GM12878 (cell line): ENCODE results near the gene CAPZB. TPM values are rescaled to one million over a fixed set of nuclear protein-coding genes. Genes with fewer than 3 reads are reported as not detected.

Source experiments
- ATAC-seq: fragments of 200-7000 bp; cut with Tn5 transposase; 3 replicates; pipeline ENCODE4 v1.9.1; 2020; ENCODE audit warnings: mild to moderate bottlenecking, moderate library complexity
- BruUV-seq: library from RNA; stranded (reverse); fragments of 400-500 nt; replicated peaks from 2 replicates; lab custom pipeline; 2021; lab: Mats Ljungman, UMichigan
- CTCF ChIA-PET: fragments of 300-600 bp; sonication (Branson Sonifier 250); formaldehyde crosslinking; extraction: SDS; loops from one replicate; lab custom pipeline; 2021; ENCODE audit warnings: inconsistent platforms; lab: Yijun Ruan, JAX
- POLR2A ChIA-PET: fragments of 350-600 bp; formaldehyde crosslinking; extraction: SDS; loops from one replicate; lab custom pipeline; 2021; ENCODE audit warnings: inconsistent platforms; lab: Charles Lee
- RAD21 ChIA-PET: fragments of 300-600 bp; sonication (Branson Sonifier 250); formaldehyde crosslinking; loops from one replicate; lab custom pipeline; 2023; ENCODE audit warnings: antibody characterized with exemption; ENCODE audit not compliant: unreplicated experiment; lab: Charles Lee
- SMC1A ChIA-PET: fragments of 300-600 bp; sonication (Branson Sonifier 250); formaldehyde crosslinking; loops from one replicate; lab custom pipeline; 2023; ENCODE audit not compliant: unreplicated experiment, uncharacterized antibody; lab: Charles Lee
- DNase-seq: peaks from one replicate; pipeline ENCODE4 v3.0.0-alpha.2; 2011; ENCODE audit warnings: low read depth, low spot score
- FAIRE-seq: peaks from 3 replicates; lab custom pipeline; 2011; peaks lifted over from hg19 to GRCh38; lab: Jason Lieb, UNC
- H2AFZ ChIP-seq: 2 replicates; pipeline ENCODE4 v1.6.0; 2011; ENCODE audit warnings: low read depth, low read length, control low read depth; ENCODE audit not compliant: control insufficient read depth
- H3K27ac ChIP-seq: 2 replicates; pipeline ENCODE4 v1.5.1; 2011; ENCODE audit warnings: control low read depth; ENCODE audit not compliant: control insufficient read depth, insufficient read depth
- H3K27me3 ChIP-seq, 2 experiments: replicated peaks in 1 of 2; 2 replicates each; pipeline versions ENCODE4 v1.6.0 to v1.6.1; 2011; ENCODE audit warnings: low read length in 1 of 2; ENCODE audit not compliant: control insufficient read depth in 2 of 2, insufficient read depth in 2 of 2
- H3K36me3 ChIP-seq, 2 experiments: 2 replicates each; pipeline ENCODE4 v1.5.1; 2011; ENCODE audit warnings: low read length in 1 of 2; ENCODE audit not compliant: control insufficient read depth in 2 of 2, insufficient read depth in 2 of 2
- H3K4me1 ChIP-seq: 2 replicates; pipeline ENCODE4 v1.6.1; 2011; ENCODE audit warnings: mild to moderate bottlenecking, low read length, moderate library complexity, mixed read lengths; ENCODE audit not compliant: control insufficient read depth, insufficient read depth
- H3K4me2 ChIP-seq: 2 replicates; pipeline ENCODE4 v1.6.0; 2011; ENCODE audit warnings: control low read depth; ENCODE audit not compliant: control insufficient read depth, insufficient read depth
- H3K4me3 ChIP-seq: fragments of 200-600 bp; sonication (generic); 2 replicates; pipeline ENCODE4 v1.5.1; 2016
- H3K79me2 ChIP-seq: 2 replicates; pipeline ENCODE4 v1.6.0; 2011; ENCODE audit warnings: low read length; ENCODE audit not compliant: control insufficient read depth, insufficient read depth
- H3K9ac ChIP-seq: 2 replicates; pipeline ENCODE4 v1.8.0; 2011; ENCODE audit warnings: low read length, control low read depth, mixed read lengths; ENCODE audit not compliant: control insufficient read depth, insufficient read depth
- H3K9me3 ChIP-seq: replicated peaks from 3 replicates; pipeline ENCODE4 v1.5.1; 2011; ENCODE audit warnings: mild to moderate bottlenecking, low read length; ENCODE audit not compliant: control insufficient read depth, insufficient read depth
- H4K20me1 ChIP-seq: 2 replicates; pipeline ENCODE4 v1.6.0; 2011; ENCODE audit not compliant: control insufficient read depth, insufficient read depth
- FOS ChIP-seq: IDR thresholded peaks from 3 replicates; pipeline ENCODE4 v1.6.1; 2011; ENCODE audit warnings: borderline replicate concordance; ENCODE audit not compliant: insufficient read length; ENCODE audit errors: extremely low read depth
- RUNX3 ChIP-seq: IDR thresholded peaks from 2 replicates; pipeline ENCODE4 v1.6.1; 2012; ENCODE audit warnings: low read length, inconsistent platforms
- TCF7 ChIP-seq: IDR thresholded peaks from 2 replicates; pipeline ENCODE4 v1.6.1; 2014; ENCODE audit warnings: antibody characterized with exemption, borderline replicate concordance
- WGBS: methylation state at CpG from one replicate; pipeline ENCODE4 v1.1.6; 2016; ENCODE audit warnings: low lambda C conversion rate; ENCODE audit not compliant: insufficient replicate concordance, insufficient coverage; ENCODE audit errors: missing lambda C conversion rate; 5-methylcytosine and 5-hydroxymethylcytosine counted together
- in situ Hi-C: fragments of 300-500 bp; cut with MboI; formaldehyde crosslinking; loops from 9 replicates; pipeline ENCODE4 v1.14.3; 2018; ENCODE audit warnings: mixed read lengths
- intact Hi-C: fragments of 100-400 bp; cut with micrococcal nuclease; formaldehyde crosslinking; loops from one replicate; pipeline ENCODE4 v1.14.2; 2022; ENCODE audit not compliant: unreplicated experiment
- polyA plus RNA-seq, 11 experiments: library from polyadenylated mRNA; depleted of rRNA in 4 of 11; unstranded in 6 of 11; stranded (reverse) in 5 of 11; fragments of >200 nt; fragmentation: Nextera tagmentation in 4 of 11; fragmentation: Illumina TruSeq in 1 of 11; extraction: Ambion mirVana in 4 of 11; extraction: Trizol in 1 of 11; gene quantifications; 1 replicate in 1 of 11; 2 replicates in 10 of 11; pipeline versions ENCODE4 v1.2.1 to v1.2.3, GENCODE V29; 2011 to 2016; ENCODE audit warnings: inconsistent platforms in 2 of 11, missing spikeins in 2 of 11, low read depth in 1 of 11
- total RNA-seq, 4 experiments: library from RNA; depleted of rRNA in 3 of 4; stranded (reverse); fragments of >200 nt in 3 of 4; fragmentation: Illumina TruSeq in 1 of 4; extraction: Trizol in 1 of 4; gene quantifications; 2 replicates each; pipeline versions ENCODE4 v1.2.1 to v1.2.3, GENCODE V29; 2013 to 2021
- TF ChIP-seq, protein P1 (sequence below): fragments of 450-650 bp; IDR thresholded peaks from 2 replicates; pipeline ENCODE4 v1.6.1; 2017; ENCODE audit warnings: antibody characterized with exemption, mild to moderate bottlenecking, moderate library complexity
- TF ChIP-seq, protein P2 (sequence below): IDR thresholded peaks from 2 replicates; pipeline ENCODE4 v1.6.1; 2011; ENCODE audit warnings: mild to moderate bottlenecking, low read depth, low read length, moderate library complexity; ENCODE audit not compliant: insufficient replicate concordance
- TF ChIP-seq, protein P3 (sequence below): IDR thresholded peaks from 2 replicates; pipeline ENCODE4 v1.6.1; 2012; ENCODE audit warnings: low read depth, low read length, improper control_type of control experiment
- TF ChIP-seq, protein P4 (sequence below): fragments of 450-650 bp; IDR thresholded peaks from 2 replicates; pipeline ENCODE4 v1.6.1; 2016; ENCODE audit warnings: mild to moderate bottlenecking, moderate library complexity, borderline replicate concordance
- TF ChIP-seq, protein P5 (sequence below): fragments of 450-650 bp; IDR thresholded peaks from 2 replicates; pipeline ENCODE4 v1.6.1; 2016; ENCODE audit warnings: mild to moderate bottlenecking

CAPZB gene
- total and polyA plus RNA-seq, 10 of the 15 experiments (the other 5 are each of a cell fraction or from before 2014, with no cell fraction given): 104 to 454 (median 213) TPM

DNA sequence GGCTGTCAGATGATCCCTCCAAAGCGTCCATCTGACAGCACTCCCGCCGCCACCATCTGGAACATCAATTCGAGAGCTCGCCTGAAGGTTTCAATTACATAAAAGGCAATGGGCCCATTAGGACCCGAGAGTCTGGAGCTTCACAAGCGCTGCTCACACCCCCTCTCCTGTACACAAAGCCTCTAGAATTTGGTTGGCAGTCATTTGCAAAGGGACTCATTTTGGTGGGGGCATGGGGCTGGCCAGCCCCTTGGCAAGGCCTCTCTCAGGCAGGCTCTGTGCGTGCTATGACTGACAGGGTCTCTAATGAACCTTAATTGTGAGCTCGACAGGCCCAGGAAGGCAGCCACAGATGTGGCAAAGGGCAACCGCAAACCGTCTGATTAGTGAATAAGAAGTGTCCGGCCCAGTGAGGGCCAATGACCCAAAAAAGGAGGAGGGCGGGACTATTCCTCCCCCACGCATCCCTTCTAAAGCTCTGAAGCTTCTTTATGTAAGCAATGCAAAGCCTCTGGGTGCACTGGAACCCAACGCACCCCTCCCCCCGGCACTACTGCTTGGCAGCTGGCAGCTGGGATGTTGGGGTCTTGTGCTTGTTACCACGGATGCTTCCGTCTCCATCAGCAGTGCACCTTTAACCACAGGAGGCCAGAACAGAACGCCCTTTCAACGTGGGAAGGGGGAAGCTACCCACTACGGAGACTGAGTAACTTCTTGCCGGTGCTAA, 79.4 kb downstream of the CAPZB start (continued):
- TF ChIP-seq, protein P1, sequence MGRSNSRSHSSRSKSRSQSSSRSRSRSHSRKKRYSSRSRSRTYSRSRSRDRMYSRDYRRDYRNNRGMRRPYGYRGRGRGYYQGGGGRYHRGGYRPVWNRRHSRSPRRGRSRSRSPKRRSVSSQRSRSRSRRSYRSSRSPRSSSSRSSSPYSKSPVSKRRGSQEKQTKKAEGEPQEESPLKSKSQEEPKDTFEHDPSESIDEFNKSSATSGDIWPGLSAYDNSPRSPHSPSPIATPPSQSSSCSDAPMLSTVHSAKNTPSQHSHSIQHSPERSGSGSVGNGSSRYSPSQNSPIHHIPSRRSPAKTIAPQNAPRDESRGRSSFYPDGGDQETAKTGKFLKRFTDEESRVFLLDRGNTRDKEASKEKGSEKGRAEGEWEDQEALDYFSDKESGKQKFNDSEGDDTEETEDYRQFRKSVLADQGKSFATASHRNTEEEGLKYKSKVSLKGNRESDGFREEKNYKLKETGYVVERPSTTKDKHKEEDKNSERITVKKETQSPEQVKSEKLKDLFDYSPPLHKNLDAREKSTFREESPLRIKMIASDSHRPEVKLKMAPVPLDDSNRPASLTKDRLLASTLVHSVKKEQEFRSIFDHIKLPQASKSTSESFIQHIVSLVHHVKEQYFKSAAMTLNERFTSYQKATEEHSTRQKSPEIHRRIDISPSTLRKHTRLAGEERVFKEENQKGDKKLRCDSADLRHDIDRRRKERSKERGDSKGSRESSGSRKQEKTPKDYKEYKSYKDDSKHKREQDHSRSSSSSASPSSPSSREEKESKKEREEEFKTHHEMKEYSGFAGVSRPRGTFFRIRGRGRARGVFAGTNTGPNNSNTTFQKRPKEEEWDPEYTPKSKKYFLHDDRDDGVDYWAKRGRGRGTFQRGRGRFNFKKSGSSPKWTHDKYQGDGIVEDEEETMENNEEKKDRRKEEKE: no peak

DNA sequence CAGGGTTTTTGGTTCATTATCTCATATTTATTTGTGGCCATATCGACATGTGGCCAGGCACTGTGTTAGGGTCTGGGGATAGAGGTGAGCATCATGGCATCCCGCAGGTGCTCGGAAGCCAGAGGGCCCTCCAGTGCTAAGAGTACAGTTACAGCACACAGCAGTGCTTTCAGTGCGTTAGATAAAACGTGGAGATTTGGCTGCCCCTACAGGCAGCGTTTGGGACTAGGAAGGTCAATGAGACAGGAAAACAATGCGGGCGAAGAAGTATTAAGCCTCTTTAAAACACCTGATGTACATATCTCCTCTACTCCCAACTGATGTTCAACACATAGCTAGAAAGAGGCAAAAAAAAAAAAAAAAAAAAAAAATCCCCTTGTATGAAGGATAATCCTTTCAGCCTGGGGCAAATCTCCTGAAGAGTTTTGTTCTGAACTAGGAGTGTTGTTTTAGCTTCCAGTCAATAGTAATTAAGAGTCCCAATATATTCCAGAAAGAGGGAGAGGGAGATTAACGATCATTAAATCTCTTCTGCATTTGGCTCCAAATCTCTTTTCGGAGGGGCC, 80.1 kb downstream of the CAPZB start:
- ChIA-PET POLR2A (no interaction called here), CTCF (interaction anchor here (1.0 to 1.7 kb wide), 3 partner anchors 61 to 177 kb away, joined by 4 to 6 read pairs (median 5); no protein-coding TSS in a partner anchor)

More for the DNA sequence above, 80.1 kb downstream of the CAPZB start:
- peaks cover 8% of the 10 kb centered on the region; the same call in 1 of the 2 replicates for H4K20me1 ChIP-seq
- H3K9me3 ChIP-seq: no peaks in the 10 kb centered on the region
- 97% methylated on average over 10 of the region's 10 CpGs for WGBS
- H3K9ac ChIP-seq: no peak overlapping the region
- H3K27me3 ChIP-seq: no peaks in the 10 kb centered on the region
- H2AFZ ChIP-seq: no peak overlapping the region
- intact Hi-C loops: no loop called here
- peaks cover 47% of the 10 kb centered on the region for H3K79me2 ChIP-seq
- RAD21 ChIA-PET: interaction anchor here (1.4 kb wide), 1 partner anchor 14 kb away, joined by 3 read pairs; no protein-coding TSS in a partner anchor
- H3K36me3 ChIP-seq: peaks cover 10 to 20% of the 10 kb centered on the region in 2 experiments
- no peak overlapping the region for H3K4me3 ChIP-seq
- no TSS peak for BruUV-seq
- peaks cover 5% of the 10 kb centered on the region for H3K4me1 ChIP-seq
- no peak overlapping the region for H3K27ac ChIP-seq
- TF ChIP-seq TCF7: no peak
- TF ChIP-seq, protein P2, sequence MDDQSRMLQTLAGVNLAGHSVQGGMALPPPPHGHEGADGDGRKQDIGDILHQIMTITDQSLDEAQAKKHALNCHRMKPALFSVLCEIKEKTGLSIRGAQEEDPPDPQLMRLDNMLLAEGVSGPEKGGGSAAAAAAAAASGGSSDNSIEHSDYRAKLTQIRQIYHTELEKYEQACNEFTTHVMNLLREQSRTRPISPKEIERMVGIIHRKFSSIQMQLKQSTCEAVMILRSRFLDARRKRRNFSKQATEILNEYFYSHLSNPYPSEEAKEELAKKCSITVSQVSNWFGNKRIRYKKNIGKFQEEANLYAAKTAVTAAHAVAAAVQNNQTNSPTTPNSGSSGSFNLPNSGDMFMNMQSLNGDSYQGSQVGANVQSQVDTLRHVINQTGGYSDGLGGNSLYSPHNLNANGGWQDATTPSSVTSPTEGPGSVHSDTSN: no peak
- TF ChIP-seq, protein P3, sequence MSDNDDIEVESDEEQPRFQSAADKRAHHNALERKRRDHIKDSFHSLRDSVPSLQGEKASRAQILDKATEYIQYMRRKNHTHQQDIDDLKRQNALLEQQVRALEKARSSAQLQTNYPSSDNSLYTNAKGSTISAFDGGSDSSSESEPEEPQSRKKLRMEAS: no peak
- TF ChIP-seq, protein P4, sequence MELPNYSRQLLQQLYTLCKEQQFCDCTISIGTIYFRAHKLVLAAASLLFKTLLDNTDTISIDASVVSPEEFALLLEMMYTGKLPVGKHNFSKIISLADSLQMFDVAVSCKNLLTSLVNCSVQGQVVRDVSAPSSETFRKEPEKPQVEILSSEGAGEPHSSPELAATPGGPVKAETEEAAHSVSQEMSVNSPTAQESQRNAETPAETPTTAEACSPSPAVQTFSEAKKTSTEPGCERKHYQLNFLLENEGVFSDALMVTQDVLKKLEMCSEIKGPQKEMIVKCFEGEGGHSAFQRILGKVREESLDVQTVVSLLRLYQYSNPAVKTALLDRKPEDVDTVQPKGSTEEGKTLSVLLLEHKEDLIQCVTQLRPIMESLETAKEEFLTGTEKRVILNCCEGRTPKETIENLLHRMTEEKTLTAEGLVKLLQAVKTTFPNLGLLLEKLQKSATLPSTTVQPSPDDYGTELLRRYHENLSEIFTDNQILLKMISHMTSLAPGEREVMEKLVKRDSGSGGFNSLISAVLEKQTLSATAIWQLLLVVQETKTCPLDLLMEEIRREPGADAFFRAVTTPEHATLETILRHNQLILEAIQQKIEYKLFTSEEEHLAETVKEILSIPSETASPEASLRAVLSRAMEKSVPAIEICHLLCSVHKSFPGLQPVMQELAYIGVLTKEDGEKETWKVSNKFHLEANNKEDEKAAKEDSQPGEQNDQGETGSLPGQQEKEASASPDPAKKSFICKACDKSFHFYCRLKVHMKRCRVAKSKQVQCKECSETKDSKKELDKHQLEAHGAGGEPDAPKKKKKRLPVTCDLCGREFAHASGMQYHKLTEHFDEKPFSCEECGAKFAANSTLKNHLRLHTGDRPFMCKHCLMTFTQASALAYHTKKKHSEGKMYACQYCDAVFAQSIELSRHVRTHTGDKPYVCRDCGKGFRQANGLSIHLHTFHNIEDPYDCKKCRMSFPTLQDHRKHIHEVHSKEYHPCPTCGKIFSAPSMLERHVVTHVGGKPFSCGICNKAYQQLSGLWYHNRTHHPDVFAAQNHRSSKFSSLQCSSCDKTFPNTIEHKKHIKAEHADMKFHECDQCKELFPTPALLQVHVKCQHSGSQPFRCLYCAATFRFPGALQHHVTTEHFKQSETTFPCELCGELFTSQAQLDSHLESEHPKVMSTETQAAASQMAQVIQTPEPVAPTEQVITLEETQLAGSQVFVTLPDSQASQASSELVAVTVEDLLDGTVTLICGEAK: no peak
- TF ChIP-seq RUNX3: no peak
- TF ChIP-seq, protein P5, sequence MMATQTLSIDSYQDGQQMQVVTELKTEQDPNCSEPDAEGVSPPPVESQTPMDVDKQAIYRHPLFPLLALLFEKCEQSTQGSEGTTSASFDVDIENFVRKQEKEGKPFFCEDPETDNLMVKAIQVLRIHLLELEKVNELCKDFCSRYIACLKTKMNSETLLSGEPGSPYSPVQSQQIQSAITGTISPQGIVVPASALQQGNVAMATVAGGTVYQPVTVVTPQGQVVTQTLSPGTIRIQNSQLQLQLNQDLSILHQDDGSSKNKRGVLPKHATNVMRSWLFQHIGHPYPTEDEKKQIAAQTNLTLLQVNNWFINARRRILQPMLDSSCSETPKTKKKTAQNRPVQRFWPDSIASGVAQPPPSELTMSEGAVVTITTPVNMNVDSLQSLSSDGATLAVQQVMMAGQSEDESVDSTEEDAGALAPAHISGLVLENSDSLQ: no peak
- TF ChIP-seq FOS: no peak
- in situ Hi-C loops: no loop called here
- H3K4me2 ChIP-seq: no peak overlapping the region
- no peak for DNase-seq
- FAIRE-seq: no peak
- ATAC-seq: no peak
- SMC1A ChIA-PET: interaction anchor here (0.5 kb wide), 1 partner anchor 15 kb away, joined by 3 read pairs; no protein-coding TSS in a partner anchor
